Cardiac fibroblast (primary cell): ENCODE data around the gene AGAP6.
A peak's percentile ranks its signal among the peaks of the same experiment; 100 is the strongest.
"Not testable (repeated sequence)": the region's sequence is repeated elsewhere in the genome, so short reads cannot be mapped to it uniquely, and the experiment has no call there.

Experiments
- DNase-seq, 2 donors: peaks; one replicate each; pipeline versions ENCODE4 v3.0.0 to v3.0.0-alpha.2; 2010; ENCODE audit warnings: low read depth in 2 of 2
- H3K4me3 ChIP-seq, 2 donors: replicated peaks in 1 of 2; 1 replicate in 1 of 2; 2 replicates in 1 of 2; pipeline ENCODE4 v1.5.1; 2011; ENCODE audit warnings: low read depth in 2 of 2, low read length in 2 of 2, mild to moderate bottlenecking in 2 of 2, moderate library complexity in 1 of 2

Gene AGAP6

DNA sequence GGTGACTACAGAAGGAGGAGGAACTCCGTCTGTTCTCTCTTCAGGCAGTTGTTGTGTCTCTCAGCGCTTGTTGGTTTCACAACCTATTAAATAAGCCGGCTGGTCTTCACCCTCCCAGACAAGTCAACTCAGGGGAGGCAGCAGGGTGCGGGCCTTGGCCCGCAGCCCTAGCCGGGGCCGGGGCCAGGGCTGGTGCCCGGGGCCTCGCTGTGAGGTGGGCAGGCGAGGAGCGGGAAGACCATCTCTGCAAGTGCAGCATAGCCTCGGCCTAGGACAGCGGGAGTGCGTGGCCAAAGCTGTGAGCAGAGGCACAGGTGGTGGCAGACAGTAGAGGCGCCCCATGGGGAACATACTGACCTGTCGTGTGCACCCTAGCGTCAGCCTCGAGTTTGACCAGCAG, at the start of gene AGAP6:
TSS of gene AGAP6 (plus strand) at position 31 of the 400 bp plus-strand sequence. CDS start at position 341, 310 bp downstream.
- not testable (repeated sequence) for DNase-seq, H3K4me3 ChIP-seq

DNA sequence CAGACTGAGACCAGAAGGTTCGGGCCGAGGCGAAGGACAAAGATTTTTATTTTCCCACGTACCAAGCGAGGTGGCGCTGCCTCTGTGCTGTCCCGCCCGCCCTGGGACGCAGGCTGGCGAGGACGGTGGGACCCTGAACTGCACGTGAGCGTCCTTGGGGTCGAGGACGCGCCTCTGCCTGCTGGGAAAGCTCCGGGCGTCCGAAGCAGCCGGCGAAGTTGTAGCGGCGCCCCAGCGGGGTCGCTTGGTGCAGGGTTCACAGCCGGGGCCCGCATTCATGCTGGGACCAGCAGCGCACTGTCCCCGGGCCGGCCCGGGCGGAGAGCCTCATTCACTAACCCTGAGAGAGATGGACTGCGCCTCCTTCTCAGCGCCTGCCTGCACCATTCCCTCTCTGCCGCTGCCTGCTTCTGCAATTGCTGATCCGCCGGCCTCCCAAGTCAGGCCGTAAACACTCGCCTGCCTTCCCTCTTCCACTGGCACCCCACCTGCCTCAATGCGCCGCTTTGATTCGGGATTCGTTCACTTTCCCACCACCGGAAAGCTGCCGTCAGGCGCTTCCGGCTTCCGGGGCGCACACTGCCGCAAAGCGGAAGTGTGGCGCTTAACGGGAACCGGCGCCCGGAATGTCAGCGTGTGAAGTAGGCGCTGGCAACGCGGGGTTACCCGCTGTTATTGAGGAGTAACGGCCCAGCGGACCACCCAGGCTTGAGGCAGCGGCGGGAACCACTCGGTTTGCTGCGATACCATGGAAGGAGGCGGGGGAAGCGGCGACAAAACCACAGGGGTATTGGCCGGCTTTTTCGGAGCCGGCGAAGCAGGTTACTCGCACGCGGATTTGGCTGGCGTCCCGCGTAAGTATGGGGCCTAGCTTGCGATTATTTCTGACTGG, 46.5 kb upstream of the AGAP6 start, which contains the start of the genes PARG and TIMM23B:
TSS of gene PARG (minus strand) at position 581 of the 892 bp plus-strand sequence. CDS start at position 279, 302 bp downstream.
TSS of gene TIMM23B (plus strand) at position 607 of the 892 bp plus-strand sequence. CDS start at position 749, 142 bp downstream.
- H3K4me3 ChIP-seq, result peak within 1 kb of the TSS; percentile 73
- DNase-seq, result peak; percentile 82 to 85

DNA sequence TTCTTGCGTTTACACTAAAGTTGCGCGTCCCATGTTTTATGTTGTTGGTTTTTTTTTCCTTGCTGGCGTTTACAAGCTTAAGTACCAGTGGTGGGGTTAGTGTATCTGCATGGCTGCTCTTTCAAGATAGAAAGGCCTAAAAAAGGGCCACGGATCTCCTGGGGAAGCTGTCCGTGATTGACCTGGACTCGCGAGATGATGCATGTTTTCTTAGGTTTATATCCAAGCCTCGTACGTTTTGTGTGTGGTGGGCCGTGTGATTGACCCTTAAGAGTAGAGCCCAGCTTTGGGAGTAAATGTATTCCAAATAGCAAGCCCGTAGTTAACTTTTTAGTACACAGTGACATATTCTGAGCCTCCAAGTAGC, 45.9 kb upstream of the AGAP6 start:
- peak in 1 of 2 donors; percentile 11 for DNase-seq
- peak overlapping the region; percentile 73 for H3K4me3 ChIP-seq

DNA sequence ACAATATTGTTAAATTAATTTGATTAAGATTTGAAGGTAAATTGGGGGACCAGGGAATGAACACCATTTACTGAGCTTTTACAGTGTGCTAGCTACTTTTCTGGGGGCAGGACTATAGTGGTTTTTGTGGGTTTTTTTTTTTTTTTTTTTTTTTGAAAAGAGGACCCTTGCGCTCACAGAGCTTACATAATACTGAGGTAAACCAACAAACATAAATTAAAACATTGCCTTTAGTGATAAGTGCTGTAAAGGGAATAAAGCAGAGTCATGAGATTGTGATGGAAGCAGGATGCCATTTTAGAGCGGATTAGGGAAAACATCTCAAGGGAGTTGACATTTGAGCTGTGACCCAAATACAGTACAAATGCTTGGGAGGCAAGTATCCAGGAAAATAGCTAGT, 44.6 kb upstream of the AGAP6 start:
- not testable (repeated sequence) for DNase-seq, H3K4me3 ChIP-seq

DNA sequence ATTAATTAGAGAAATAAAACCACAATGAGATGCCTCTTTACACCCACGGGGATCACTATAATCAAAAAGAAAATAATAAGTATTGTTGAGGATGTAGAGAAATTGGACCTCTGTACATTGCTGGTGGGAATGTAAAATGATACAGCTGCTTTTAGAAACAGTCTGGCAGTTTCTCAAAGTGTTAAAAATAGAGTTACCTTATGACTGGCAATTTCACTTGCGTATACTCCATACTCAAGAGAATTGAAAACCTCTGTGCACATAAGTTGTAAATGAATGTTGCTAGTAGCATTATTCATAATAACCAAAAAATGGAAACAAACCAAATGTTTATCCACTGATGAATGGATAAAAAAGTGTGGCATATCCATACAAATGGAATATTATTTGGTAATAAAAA, 40.1 kb upstream of the AGAP6 start:
- not testable (repeated sequence) for DNase-seq, H3K4me3 ChIP-seq

DNA sequence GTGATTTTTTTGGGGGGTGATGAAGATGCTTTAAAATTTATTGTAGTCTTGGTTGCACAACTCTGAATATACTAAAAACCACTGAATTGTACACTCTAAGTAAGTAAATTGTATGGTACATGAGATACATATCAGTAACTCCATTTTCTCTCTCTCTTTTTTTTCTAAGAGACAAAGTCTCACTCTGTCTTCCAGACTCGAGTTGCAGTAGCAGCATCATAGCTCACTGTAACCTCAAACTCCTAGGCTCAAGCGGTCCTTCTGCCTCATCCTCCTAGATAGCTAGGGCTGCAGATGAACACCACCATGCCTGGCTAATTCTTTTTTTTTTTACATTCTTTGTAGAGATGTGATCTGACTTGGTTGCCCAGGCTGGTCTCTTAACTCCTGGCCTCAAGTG, 39.5 kb upstream of the AGAP6 start:
- DNase-seq, H3K4me3 ChIP-seq: not testable (repeated sequence)

DNA sequence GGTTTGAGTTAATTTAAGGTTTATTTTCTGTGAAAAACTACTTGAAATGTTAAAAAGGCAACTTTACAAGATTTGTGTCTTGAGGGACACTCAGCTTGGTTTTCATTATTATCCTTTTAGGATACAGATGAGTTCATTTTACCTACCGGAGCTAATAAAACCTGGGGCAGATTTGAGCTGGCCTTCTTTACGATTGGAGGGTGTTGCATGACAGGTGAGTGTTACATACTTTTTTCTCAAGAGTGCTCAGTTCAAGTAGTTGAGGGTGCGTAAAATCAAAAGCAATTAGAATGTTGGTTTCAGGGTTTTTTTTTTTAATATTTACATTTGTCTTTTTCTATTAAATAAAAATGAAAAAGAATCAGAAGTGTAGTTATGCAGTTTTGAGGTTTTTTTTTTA, 36.2 kb upstream of the AGAP6 start:
- DNase-seq, H3K4me3 ChIP-seq: not testable (repeated sequence)

DNA sequence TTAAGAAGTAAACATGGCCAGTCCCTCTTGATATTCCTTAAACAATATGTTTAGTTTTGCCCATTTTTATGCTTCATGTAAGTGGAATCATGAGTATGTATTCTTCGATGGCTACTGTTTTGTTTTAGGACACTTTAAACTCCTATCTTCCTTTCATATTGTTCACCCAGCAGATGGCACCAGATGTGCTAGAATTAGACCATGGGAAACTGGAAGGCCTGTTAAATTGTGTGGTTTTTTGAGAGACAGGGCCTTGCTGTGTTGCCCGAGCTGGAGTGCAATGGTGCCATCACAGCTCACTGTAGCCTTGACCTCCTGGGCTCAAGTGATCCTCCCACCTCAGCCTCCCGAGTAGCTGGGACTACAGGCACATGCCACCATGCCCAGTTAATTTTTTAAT, 35.1 kb upstream of the AGAP6 start:
- H3K4me3 ChIP-seq, result not testable (repeated sequence)
- DNase-seq, result peak; percentile 11 to 27

DNA sequence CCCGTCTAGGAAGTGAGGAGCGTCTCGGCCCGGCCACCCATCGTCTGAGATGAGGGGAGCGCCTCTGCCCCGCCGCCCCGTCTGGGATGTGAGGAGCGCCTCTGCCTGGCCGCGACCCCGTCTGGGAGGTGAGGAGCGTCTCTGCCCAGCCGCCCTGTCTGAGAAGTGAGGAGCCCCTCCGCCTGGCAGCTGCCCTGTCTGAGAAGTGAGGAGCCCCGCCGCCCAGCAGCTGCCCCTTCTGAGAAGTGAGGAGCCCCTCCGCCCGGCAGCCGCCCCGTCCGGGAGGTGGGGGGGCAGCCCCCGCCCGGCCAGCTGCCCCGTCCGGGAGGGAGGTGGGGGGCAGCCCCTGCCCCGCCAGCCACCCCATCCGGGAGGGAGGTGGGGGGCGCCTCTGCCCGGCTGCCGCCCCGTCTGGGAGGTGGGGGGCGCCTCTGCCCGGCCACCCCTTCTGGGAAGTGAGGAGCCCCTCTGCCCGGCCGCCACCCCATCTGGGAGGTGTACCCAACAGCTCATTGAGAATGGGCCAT, 17.8 kb upstream of the AGAP6 start:
- not testable (repeated sequence) for DNase-seq, H3K4me3 ChIP-seq

DNA sequence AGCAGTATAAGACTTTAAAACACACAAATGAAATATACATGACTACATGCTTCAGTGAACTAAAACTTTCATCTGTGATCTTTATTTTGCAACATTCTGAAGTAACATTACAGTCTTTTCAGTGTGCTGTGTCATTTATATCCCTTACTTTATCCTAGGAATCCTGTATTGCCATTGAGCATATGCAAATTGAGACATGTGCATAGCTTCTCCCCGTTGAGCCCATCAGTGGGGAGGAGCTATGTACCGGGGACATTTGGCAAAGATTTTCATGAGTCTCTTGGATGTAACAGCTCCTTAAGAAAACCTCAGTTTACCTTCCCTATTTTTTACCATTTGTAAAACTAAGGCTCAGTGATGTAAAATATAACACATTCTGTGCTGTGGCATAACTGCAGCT, 16.7 kb upstream of the AGAP6 start:
- not testable (repeated sequence) for H3K4me3 ChIP-seq, DNase-seq

DNA sequence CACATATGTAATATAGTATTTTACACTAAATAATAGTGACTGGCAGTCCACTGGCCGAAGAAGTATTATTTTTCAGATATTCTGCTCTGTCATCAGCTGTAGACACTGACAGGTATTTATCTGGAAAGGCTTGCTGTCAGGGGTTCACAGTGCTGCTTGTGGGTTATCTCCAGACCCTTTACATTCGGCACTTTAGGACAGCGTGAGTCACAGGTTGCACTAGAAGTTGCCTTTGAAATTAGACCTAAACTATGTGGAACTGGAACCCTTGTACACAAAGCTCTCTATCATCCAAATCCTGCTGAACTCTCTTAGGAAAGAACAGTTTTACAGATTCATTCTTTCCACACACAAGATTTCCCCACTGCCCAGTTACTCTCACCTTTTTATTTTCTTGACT, 16.1 kb upstream of the AGAP6 start:
- DNase-seq, result peak in 1 of 2 donors; percentile 0
- not testable (repeated sequence) for H3K4me3 ChIP-seq

DNA sequence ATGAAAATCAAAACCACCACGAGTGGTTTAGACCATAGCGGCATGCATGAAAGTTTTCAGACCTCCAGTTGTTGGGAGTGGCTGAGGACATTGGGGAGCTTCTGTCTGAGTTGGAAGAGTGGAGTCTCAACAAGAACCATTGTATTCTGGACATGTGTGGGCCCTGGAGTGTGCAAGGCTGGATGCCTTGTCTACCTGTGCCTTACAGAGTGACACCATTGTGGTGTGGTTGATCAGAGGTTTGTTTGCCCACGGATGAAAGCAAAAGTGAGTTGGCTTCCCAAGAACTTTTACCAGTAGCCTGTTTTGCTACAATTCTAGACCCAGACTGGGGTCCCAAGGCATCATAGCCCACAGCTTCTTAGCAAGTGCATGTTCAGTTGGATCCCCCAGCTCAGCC, 10.4 kb upstream of the AGAP6 start:
- not testable (repeated sequence) for DNase-seq, H3K4me3 ChIP-seq

DNA sequence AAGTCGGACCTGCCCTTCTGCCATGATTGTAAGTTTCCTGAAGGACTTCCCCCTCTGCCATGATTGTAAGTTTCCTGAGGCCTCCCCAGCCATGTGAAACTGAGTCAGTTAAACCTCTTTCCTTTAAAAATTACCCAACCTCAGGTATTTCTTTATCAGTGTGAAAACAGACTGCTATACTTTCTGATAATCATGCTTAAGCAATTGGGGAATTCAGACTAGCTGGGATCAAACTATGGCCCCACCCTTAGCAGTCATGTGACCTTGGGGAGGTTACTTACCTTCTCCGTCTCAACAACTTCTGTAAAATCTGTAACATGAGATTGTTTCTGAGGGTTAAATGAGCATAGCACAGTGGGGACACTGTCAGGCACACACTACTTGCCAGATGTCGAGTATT, 999 bp upstream of the AGAP6 start:
- H3K4me3 ChIP-seq, DNase-seq: not testable (repeated sequence)

DNA sequence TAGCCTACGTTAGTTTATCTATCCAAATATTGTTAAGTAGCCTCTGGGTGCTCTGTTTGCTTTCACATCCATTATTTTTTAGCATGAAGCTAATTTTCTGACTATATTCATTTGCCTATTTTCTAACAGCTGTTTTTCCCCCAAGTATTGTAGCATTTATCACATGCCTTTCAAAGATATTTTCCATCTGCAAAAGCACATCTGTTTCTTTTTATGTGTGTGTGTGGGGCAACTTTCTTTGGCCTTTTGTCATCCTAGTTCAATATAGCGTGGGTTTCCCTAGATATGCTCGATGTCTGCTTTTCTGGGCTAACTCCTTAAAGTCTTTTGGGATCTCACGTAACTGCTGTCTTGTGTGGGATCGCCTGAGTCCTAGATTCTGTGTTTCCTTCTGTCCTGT, 7.1 kb downstream of the AGAP6 start:
- not testable (repeated sequence) for DNase-seq

DNA sequence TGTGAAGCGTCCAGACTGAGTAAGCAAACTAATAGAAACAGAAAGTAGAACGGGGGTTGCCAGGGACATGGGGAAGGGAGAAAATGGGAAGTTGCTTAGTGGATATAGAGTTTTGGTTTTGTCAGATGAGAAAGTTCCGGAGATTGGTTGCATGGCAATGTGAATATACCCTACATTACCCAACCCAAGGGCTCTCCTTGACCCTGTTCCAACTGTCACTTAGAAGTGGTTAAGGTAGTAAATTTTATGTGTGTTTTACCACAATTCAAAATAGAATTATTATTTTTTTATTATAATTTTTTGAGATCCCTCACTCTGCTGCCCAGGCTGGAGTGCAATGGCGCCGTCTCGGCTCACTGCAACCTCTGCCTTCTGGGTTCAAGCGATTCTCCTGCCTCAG, 25.8 kb downstream of the AGAP6 start:
- not testable (repeated sequence) for H3K4me3 ChIP-seq, DNase-seq

More for the DNA sequence above, 7.1 kb downstream of the AGAP6 start:
- not testable (repeated sequence) for H3K4me3 ChIP-seq

DNA sequence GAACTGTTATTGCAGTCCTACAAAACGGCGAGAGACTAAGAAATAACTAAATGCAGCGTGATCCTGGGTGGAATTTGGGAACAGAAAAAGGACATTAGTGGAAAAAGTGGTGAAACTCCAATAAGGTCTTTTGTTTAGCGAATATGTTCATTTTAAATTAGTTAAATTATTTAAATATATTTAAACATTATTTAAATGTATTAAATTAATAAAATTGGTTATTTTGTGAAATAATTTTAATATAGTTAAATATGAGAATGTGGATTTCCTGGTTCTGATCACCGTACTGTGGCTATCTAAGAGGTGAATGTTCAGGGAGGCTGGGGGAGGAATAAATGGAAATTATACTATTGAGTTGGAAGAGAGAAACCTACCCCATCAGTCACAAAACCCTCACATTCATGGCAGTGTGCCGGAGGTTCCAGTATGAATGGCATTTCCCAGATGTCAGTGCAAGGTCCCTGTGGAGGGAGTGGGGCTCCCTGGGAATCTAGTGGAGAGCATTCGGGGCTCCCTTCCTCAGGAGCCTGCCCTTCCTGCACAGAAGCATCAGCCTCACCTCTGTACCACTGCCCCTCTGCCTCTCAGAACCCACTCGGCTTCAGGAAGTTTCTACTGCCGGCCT, 27.5 kb downstream of the AGAP6 start:
- H3K4me3 ChIP-seq, result not testable (repeated sequence)
- DNase-seq, result peak in 1 of 2 donors; percentile 8

DNA sequence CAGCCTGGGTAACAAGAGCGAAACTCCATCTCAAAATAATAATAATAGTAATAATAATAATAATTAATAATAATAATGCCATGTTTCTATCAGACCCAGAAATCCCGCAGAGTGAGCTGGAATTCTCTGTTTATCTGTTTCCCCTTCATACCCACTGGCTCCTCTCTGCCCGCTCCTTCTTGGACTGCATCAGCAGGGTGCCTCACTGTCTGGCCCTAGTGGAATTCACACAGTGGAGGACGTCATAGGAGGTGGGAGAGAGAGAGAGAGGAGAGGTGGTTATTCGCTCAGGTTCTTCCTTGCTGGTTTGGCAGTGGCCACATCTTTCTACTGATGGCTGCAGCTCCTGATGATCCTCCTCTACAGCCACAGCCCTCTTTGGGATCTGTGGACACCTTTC, 28.7 kb downstream of the AGAP6 start:
- DNase-seq, result not testable (repeated sequence)

DNA sequence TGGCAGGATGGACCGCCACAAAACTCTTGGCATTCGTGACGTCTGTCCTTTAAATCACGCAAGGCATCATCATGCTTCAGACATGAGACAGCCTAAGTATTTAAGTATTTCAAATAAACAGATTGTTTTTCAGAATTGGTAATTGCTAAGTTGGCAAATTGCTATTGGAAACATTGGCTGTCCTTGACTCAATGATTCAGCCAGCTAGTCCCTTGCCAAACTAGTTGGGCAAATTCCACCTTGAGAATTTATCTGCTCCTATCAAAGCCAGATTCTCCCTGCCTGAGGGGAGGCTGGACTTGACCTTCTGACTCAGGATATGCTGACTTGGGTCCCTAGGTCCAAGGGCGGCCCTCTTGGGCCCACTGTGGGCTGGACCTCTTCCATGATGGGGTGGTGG, 29.4 kb downstream of the AGAP6 start:
- not testable (repeated sequence) for H3K4me3 ChIP-seq, DNase-seq

More for the DNA sequence above, 28.7 kb downstream of the AGAP6 start:
- not testable (repeated sequence) for H3K4me3 ChIP-seq

DNA sequence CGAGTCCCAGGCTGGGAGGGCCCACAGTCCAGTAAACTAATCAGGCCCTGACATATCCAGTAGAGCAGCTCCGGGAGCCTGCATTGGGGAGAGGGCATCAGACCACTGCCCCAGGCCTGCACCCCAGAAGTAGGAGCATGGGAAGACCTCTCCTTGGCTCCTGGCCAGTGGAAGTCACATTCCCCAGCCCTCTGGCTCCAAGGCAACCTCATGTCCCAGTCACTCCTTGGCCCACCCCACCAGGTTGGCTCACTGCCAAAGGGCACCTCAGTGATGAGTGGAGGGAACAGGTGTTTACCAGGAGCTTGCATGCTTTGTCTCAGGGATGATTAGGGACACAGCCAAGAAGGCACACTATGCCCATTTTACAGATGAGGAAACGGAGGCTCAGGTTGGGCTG, 31.1 kb downstream of the AGAP6 start:
- H3K4me3 ChIP-seq, DNase-seq: not testable (repeated sequence)
